Measurements from ENCODE around the gene PML. TPM values are rescaled to one million over a fixed set of nuclear protein-coding genes. Genes with fewer than 3 reads are reported as not detected.
A peak's percentile ranks its signal among the peaks of the same experiment; 100 is the strongest.

The PML gene
- total RNA-seq: 62.0 and 63.6 TPM in 2 replicates

- Mint-ChIP-seq H3K27me3 (ENCODE audit: insufficient read depth) (no peaks in the 10 kb centered on the region), H3K9me3 (no peaks in the 10 kb centered on the region), H3K4me3 (peak within 1 kb of the TSS; percentile 89), H3K27ac (peak within 1 kb of the TSS; percentile 85), H3K4me1 (ENCODE audit: low read depth) (peaks cover 62% of the 10 kb centered on the region), H3K36me3 (ENCODE audit: low read depth) (peaks cover 20% of the 10 kb centered on the region)
- peak; percentile 95 for DNase-seq (ENCODE audit: low spot score)
- intact Hi-C loops (cut with micrococcal nuclease): loop anchor here (1.0 to 10.0 kb wide), 9 partner anchors 21 to 1650 kb away; partner anchors contain the start of genes ARID3B, CLK3, IMP3 and NPTN
Observed at GRCh38 chr15:73994413-73994883, at the start of gene PML. Gene PML, plus strand, starts transcription at chr15:73994716. Its CDS starts 97 bp downstream, at chr15:73994813.

- intact Hi-C loops (cut with micrococcal nuclease): no loop called here
- no peak for DNase-seq (ENCODE audit: low spot score)
- H3K4me3 Mint-ChIP-seq: no peak overlapping the region
- peaks cover 2% of the 10 kb centered on the region for H3K36me3 Mint-ChIP-seq (ENCODE audit: low read depth)
- H3K4me1 Mint-ChIP-seq (ENCODE audit: low read depth): peaks cover 11% of the 10 kb centered on the region
- peaks cover 8% of the 10 kb centered on the region for H3K27me3 Mint-ChIP-seq (ENCODE audit: insufficient read depth)
- no peak overlapping the region for H3K27ac Mint-ChIP-seq
- H3K9me3 Mint-ChIP-seq: no peaks in the 10 kb centered on the region
Observed at GRCh38 chr15:73945130-73945508, 49.4 kb upstream of the PML start.

- DNase-seq (ENCODE audit: low spot score): no peak
- Mint-ChIP-seq H3K4me3 (no peak overlapping the region), H3K27me3 (ENCODE audit: insufficient read depth) (peaks cover 8% of the 10 kb centered on the region), H3K4me1 (ENCODE audit: low read depth) (peaks cover 13% of the 10 kb centered on the region), H3K9me3 (no peaks in the 10 kb centered on the region), H3K36me3 (ENCODE audit: low read depth) (peaks cover 2% of the 10 kb centered on the region), H3K27ac (no peak overlapping the region)
- intact Hi-C loops (cut with micrococcal nuclease): no loop called here
Observed at GRCh38 chr15:73946046-73946721, 48.3 kb upstream of the PML start.

- H3K4me3 Mint-ChIP-seq: no peak overlapping the region
- no peak overlapping the region for H3K27ac Mint-ChIP-seq
- H3K9me3 Mint-ChIP-seq: no peaks in the 10 kb centered on the region
- no peak for DNase-seq (ENCODE audit: low spot score)
- H3K4me1 Mint-ChIP-seq (ENCODE audit: low read depth): peaks cover 14% of the 10 kb centered on the region
- peaks cover 8% of the 10 kb centered on the region for H3K27me3 Mint-ChIP-seq (ENCODE audit: insufficient read depth)
- peaks cover 2% of the 10 kb centered on the region for H3K36me3 Mint-ChIP-seq (ENCODE audit: low read depth)
- intact Hi-C loops (cut with micrococcal nuclease): no loop called here
Observed at GRCh38 chr15:73946795-73947370, 47.6 kb upstream of the PML start.

GRCh38 chr15:73947651-73948050, 46.9 kb upstream of the PML start:
- peaks cover 2% of the 10 kb centered on the region for H3K36me3 Mint-ChIP-seq (ENCODE audit: low read depth)
- no peak overlapping the region for H3K4me3 Mint-ChIP-seq
- intact Hi-C loops (cut with micrococcal nuclease): no loop called here
- H3K27ac Mint-ChIP-seq: no peak overlapping the region
- no peaks in the 10 kb centered on the region for H3K9me3 Mint-ChIP-seq
- H3K27me3 Mint-ChIP-seq (ENCODE audit: insufficient read depth): peaks cover 6% of the 10 kb centered on the region
- peaks cover 6% of the 10 kb centered on the region for H3K4me1 Mint-ChIP-seq (ENCODE audit: low read depth)
- no peak for DNase-seq (ENCODE audit: low spot score)

- intact Hi-C loops (cut with micrococcal nuclease): no loop called here
- Mint-ChIP-seq H3K27ac (no peak overlapping the region), H3K9me3 (no peaks in the 10 kb centered on the region), H3K4me3 (no peak overlapping the region), H3K4me1 (ENCODE audit: low read depth) (peaks cover 5% of the 10 kb centered on the region), H3K36me3 (ENCODE audit: low read depth) (peaks cover 2% of the 10 kb centered on the region), H3K27me3 (ENCODE audit: insufficient read depth) (peaks cover 5% of the 10 kb centered on the region)
- no peak for DNase-seq (ENCODE audit: low spot score)
Observed at GRCh38 chr15:73948396-73948795, 46.1 kb upstream of the PML start.

- intact Hi-C loops (cut with micrococcal nuclease): no loop called here
- no peaks in the 10 kb centered on the region for H3K9me3 Mint-ChIP-seq
- peaks cover 5% of the 10 kb centered on the region for H3K27me3 Mint-ChIP-seq (ENCODE audit: insufficient read depth)
- H3K4me1 Mint-ChIP-seq (ENCODE audit: low read depth): peaks cover 5% of the 10 kb centered on the region
- H3K4me3 Mint-ChIP-seq: no peak overlapping the region
- H3K27ac Mint-ChIP-seq: no peak overlapping the region
- peaks cover 2% of the 10 kb centered on the region for H3K36me3 Mint-ChIP-seq (ENCODE audit: low read depth)
- no peak for DNase-seq (ENCODE audit: low spot score)
Observed at GRCh38 chr15:73948982-73949381, 45.5 kb upstream of the PML start.

GRCh38 chr15:73949496-73949895, 45.0 kb upstream of the PML start:
- Mint-ChIP-seq H3K36me3 (ENCODE audit: low read depth) (peaks cover 2% of the 10 kb centered on the region), H3K27ac (no peak overlapping the region), H3K4me3 (no peak overlapping the region), H3K9me3 (no peaks in the 10 kb centered on the region), H3K4me1 (ENCODE audit: low read depth) (peaks cover 5% of the 10 kb centered on the region), H3K27me3 (ENCODE audit: insufficient read depth) (peaks cover 5% of the 10 kb centered on the region)
- intact Hi-C loops (cut with micrococcal nuclease): no loop called here
- no peak for DNase-seq (ENCODE audit: low spot score)

GRCh38 chr15:73950479-73950830, 44.1 kb upstream of the PML start:
- no peak overlapping the region for H3K27ac Mint-ChIP-seq
- no peaks in the 10 kb centered on the region for H3K36me3 Mint-ChIP-seq (ENCODE audit: low read depth)
- peaks cover 5% of the 10 kb centered on the region for H3K27me3 Mint-ChIP-seq (ENCODE audit: insufficient read depth)
- no peak overlapping the region for H3K4me3 Mint-ChIP-seq
- H3K4me1 Mint-ChIP-seq (ENCODE audit: low read depth): peaks cover 5% of the 10 kb centered on the region
- no peaks in the 10 kb centered on the region for H3K9me3 Mint-ChIP-seq
- intact Hi-C loops (cut with micrococcal nuclease): loop anchor here (2.0 kb wide), 1 partner anchor 54 kb away; no protein-coding TSS in a partner anchor
- no peak for DNase-seq (ENCODE audit: low spot score)

GRCh38 chr15:73950831-73951561, 43.5 kb upstream of the PML start:
- Mint-ChIP-seq H3K36me3 (ENCODE audit: low read depth) (no peaks in the 10 kb centered on the region), H3K27me3 (ENCODE audit: insufficient read depth) (peaks cover 3% of the 10 kb centered on the region), H3K4me1 (ENCODE audit: low read depth) (peaks cover 5% of the 10 kb centered on the region), H3K4me3 (no peak overlapping the region), H3K9me3 (no peaks in the 10 kb centered on the region), H3K27ac (no peak overlapping the region)
- DNase-seq (ENCODE audit: low spot score): peak; percentile 56
- intact Hi-C loops (cut with micrococcal nuclease): loop anchor here (1.0 to 2.0 kb wide), 3 partner anchors 8 to 54 kb away; no protein-coding TSS in a partner anchor

- Mint-ChIP-seq H3K27ac (no peak overlapping the region), H3K4me3 (no peak overlapping the region), H3K36me3 (ENCODE audit: low read depth) (no peaks in the 10 kb centered on the region), H3K9me3 (no peaks in the 10 kb centered on the region), H3K4me1 (ENCODE audit: low read depth) (peaks cover 5% of the 10 kb centered on the region), H3K27me3 (ENCODE audit: insufficient read depth) (peaks cover 3% of the 10 kb centered on the region)
- DNase-seq (ENCODE audit: low spot score): no peak
- intact Hi-C loops (cut with micrococcal nuclease): loop anchor here (1.0 to 2.0 kb wide), 3 partner anchors 8 to 55 kb away; no protein-coding TSS in a partner anchor
Observed at GRCh38 chr15:73951601-73952000, 42.9 kb upstream of the PML start.

GRCh38 chr15:73952171-73952912, 42.2 kb upstream of the PML start:
- DNase-seq (ENCODE audit: low spot score): no peak
- Mint-ChIP-seq H3K4me1 (ENCODE audit: low read depth) (peaks cover 13% of the 10 kb centered on the region), H3K27ac (peak overlapping the region; percentile 40), H3K36me3 (ENCODE audit: low read depth) (no peaks in the 10 kb centered on the region), H3K27me3 (ENCODE audit: insufficient read depth) (peaks cover 3% of the 10 kb centered on the region), H3K9me3 (no peaks in the 10 kb centered on the region), H3K4me3 (no peak overlapping the region)
- intact Hi-C loops (cut with micrococcal nuclease): no loop called here
